CD1c-positive myeloid dendritic cell (primary cell): ENCODE data around the gene PHF2.

Experiments used
- DNase-seq: peaks from one replicate; pipeline ENCODE4 v3.0.0-alpha.2; 2016; ENCODE audit errors: extremely low spot score

Gene PHF2

GRCh38 chr9:93630806-93631411 is 54.5 kb downstream of the PHF2 start:
- DNase-seq: no peak

- no peak for DNase-seq
Observed at GRCh38 chr9:93633492-93634221, 57.3 kb downstream of the PHF2 start.

- DNase-seq: no peak
Observed at GRCh38 chr9:93634311-93635185, 58.2 kb downstream of the PHF2 start.

GRCh38 chr9:93635186-93636107 is 59.1 kb downstream of the PHF2 start:
- no peak for DNase-seq

- no peak for DNase-seq
Observed at GRCh38 chr9:93636172-93636661, 59.8 kb downstream of the PHF2 start.

GRCh38 chr9:93636667-93637066 is 60.3 kb downstream of the PHF2 start:
- no peak for DNase-seq

GRCh38 chr9:93637886-93638285 is 61.5 kb downstream of the PHF2 start:
- DNase-seq: no peak

- DNase-seq: no peak
Observed at GRCh38 chr9:93640027-93640426, 63.6 kb downstream of the PHF2 start.

GRCh38 chr9:93642961-93643360 is 66.6 kb downstream of the PHF2 start:
- DNase-seq: no peak

GRCh38 chr9:93644397-93645088 is 68.2 kb downstream of the PHF2 start:
- no peak for DNase-seq

- no peak for DNase-seq
Observed at GRCh38 chr9:93645149-93645889, 68.9 kb downstream of the PHF2 start.

- no peak for DNase-seq
Observed at GRCh38 chr9:93645921-93646639, 69.7 kb downstream of the PHF2 start.

GRCh38 chr9:93646640-93647178 is 70.3 kb downstream of the PHF2 start:
- no peak for DNase-seq

- no peak for DNase-seq
Observed at GRCh38 chr9:93648181-93648580, 71.8 kb downstream of the PHF2 start.

GRCh38 chr9:93648836-93649235 is 72.5 kb downstream of the PHF2 start:
- DNase-seq: no peak

GRCh38 chr9:93649610-93650261 is 73.4 kb downstream of the PHF2 start:
- no peak for DNase-seq

GRCh38 chr9:93650448-93650847 is 74.1 kb downstream of the PHF2 start:
- DNase-seq: no peak

- no peak for DNase-seq
Observed at GRCh38 chr9:93651521-93651950, 75.2 kb downstream of the PHF2 start.
